ENCODE data around the gene MRGPRF.

GRCh38 chr11:69057801-69058200, 44.8 kb upstream of the MRGPRF start:
- TF ChIP-seq, protein P1, sequence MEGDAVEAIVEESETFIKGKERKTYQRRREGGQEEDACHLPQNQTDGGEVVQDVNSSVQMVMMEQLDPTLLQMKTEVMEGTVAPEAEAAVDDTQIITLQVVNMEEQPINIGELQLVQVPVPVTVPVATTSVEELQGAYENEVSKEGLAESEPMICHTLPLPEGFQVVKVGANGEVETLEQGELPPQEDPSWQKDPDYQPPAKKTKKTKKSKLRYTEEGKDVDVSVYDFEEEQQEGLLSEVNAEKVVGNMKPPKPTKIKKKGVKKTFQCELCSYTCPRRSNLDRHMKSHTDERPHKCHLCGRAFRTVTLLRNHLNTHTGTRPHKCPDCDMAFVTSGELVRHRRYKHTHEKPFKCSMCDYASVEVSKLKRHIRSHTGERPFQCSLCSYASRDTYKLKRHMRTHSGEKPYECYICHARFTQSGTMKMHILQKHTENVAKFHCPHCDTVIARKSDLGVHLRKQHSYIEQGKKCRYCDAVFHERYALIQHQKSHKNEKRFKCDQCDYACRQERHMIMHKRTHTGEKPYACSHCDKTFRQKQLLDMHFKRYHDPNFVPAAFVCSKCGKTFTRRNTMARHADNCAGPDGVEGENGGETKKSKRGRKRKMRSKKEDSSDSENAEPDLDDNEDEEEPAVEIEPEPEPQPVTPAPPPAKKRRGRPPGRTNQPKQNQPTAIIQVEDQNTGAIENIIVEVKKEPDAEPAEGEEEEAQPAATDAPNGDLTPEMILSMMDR (tag by site-specific recombination; IDR thresholded peaks at IDR 0.05), result no peak
- TF ChIP-seq ZNF169 (tag by site-specific recombination; IDR thresholded peaks at IDR 0.05) (no peak), SETDB1 (IDR thresholded peaks at IDR 0.05; ENCODE audit: insufficient read length, low read length) (no peak), ZBTB26 (tag by site-specific recombination; optimal IDR thresholded peaks at IDR 0.05) (no peak), ZNF280C (tag by site-specific recombination; IDR thresholded peaks at IDR 0.05) (no peak), ZNF274 (IDR thresholded peaks at IDR 0.05; ENCODE audit: low read length) (no peak), ZNF274 (tag by site-specific recombination; IDR thresholded peaks at IDR 0.05; ENCODE audit: borderline replicate concordance) (no peak), HOXA7 (CRISPR knock-in tag; IDR thresholded peaks at IDR 0.05; ENCODE audit: borderline replicate concordance) (no peak), GLIS1 (tag by site-specific recombination; IDR thresholded peaks at IDR 0.05) (no peak), PRDM10 (tag by site-specific recombination; IDR thresholded peaks at IDR 0.05) (no peak), PBX3 (CRISPR knock-in tag; IDR thresholded peaks at IDR 0.05) (no peak), ZFHX2 (tag by site-specific recombination; conservative IDR thresholded peaks at IDR 0.05) (no peak), ZNF521 (tag by site-specific recombination; IDR thresholded peaks at IDR 0.05) (no peak), FEZF1 (tag by site-specific recombination; IDR thresholded peaks at IDR 0.05) (no peak), PRDM1 (tag by site-specific recombination; IDR thresholded peaks at IDR 0.05) (no peak)
